ENCODE data around the gene ABL1.
A peak's percentile ranks its signal among the peaks of the same experiment; 100 is the strongest.
"Not testable (repeated sequence)": the region's sequence is repeated elsewhere in the genome, so short reads cannot be mapped to it uniquely, and the experiment has no call there.

ABL1 gene

DNA sequence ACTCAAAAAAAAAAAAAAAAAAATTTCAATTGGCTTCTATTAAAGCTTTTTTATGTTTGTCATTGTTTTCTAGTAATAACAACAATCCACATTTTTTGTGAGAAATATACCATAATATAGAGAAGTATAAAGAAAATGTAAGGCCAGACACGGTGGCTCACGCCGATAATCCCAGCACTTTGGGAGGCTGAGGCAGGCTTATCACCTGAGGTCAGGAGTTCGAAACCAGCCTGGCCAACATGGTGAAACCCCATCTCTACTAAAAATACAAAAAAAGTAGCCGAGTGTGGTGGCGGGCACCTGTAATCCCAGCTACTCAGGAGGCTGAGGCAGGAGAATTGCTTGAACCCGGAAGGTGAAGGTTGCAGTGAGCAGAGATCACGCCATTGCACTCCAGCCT lies 13.5 kb downstream of the ABL1 start:
- not testable (repeated sequence) for DNase-seq

DNA sequence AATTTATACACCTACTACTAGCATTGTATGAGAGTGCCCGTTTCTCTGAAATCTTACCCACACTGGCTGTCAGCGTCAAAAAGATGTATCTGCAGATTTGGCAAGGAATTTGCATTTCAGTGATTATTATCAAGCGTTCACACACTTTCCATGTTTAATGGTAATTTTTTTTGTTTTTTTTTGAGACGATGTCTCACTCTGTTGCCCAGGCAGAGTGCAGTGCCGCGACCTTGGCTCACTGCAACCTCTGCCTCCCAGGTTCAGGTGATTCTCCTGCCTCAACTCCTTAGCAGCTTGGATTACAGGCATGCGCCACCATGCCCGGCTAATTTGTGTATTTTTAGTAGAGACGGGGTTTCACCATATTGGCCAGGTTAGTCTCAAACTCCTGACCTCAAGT lies 14.3 kb downstream of the ABL1 start:
- DNase-seq, result no peak

GRCh38 chr9:130852801-130853200 lies 17.7 kb downstream of the ABL1 start:
- DNase-seq, result no peak

DNA sequence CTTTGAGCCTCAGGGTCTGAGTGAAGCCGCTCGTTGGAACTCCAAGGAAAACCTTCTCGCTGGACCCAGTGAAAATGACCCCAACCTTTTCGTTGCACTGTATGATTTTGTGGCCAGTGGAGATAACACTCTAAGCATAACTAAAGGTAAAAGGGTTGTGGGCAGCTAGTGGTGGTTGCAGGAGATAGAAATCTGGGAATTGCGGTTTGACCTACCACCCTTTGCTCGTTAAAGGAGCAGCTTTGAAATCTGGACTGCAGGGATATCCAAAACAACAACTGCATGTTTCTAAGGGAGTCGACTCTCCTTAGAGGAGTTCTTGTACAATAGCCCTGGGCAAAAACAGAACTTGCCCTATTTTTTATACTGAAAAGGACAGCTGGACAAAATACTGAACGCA lies 19.0 kb downstream of the ABL1 start:
- no peak for DNase-seq

- no peak for DNase-seq
Observed at GRCh38 chr9:130854835-130855234, 19.8 kb downstream of the ABL1 start.

GRCh38 chr9:130856474-130856873 lies 21.4 kb downstream of the ABL1 start:
- no peak for DNase-seq

GRCh38 chr9:130857864-130858738 lies 23.0 kb downstream of the ABL1 start:
- DNase-seq, result no peak

- DNase-seq, result no peak
Observed at GRCh38 chr9:130858739-130859705, 24.0 kb downstream of the ABL1 start.

DNA sequence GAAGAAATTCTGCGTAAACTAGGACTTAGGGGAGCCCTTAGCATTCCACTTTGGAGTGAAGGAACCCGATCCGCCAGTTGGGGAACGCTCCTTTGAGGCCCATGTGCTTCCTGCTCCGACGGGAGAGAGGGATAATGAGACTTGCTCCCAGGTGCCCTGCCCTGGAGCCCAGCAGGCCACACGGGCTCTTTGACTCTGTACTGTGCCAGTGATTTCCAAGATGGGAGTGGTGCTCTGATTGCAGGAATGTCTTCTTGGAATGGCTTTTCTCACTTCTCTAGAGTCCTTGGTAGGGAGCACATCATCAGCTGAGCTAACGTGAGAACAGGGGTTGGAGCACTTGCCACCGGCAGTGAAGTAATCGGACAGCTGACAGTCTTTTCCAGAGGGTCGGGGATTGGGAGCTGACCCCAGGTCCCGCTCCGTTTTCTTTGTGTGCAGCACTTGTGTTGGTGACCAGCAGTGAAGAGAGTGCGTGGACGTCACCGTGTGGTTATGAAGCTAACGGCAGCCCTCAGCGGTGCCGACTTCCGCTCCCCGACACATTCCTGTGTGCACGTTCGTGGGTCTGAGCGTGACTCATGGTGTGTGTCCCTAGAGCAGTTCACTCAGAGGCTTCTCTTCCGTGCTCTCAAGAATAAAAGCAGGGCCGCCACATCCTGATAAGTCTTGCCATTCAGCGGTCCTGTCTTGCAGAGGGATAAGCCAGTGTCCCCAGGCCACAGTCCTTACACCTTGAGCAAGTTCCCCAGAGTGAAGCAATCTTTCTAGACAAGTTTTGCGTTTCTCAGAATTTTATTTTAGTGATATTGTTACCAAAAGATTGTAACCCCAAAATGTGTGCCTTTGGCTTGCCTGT lies 25.6 kb downstream of the ABL1 start:
- DNase-seq, result peak; percentile 58

DNA sequence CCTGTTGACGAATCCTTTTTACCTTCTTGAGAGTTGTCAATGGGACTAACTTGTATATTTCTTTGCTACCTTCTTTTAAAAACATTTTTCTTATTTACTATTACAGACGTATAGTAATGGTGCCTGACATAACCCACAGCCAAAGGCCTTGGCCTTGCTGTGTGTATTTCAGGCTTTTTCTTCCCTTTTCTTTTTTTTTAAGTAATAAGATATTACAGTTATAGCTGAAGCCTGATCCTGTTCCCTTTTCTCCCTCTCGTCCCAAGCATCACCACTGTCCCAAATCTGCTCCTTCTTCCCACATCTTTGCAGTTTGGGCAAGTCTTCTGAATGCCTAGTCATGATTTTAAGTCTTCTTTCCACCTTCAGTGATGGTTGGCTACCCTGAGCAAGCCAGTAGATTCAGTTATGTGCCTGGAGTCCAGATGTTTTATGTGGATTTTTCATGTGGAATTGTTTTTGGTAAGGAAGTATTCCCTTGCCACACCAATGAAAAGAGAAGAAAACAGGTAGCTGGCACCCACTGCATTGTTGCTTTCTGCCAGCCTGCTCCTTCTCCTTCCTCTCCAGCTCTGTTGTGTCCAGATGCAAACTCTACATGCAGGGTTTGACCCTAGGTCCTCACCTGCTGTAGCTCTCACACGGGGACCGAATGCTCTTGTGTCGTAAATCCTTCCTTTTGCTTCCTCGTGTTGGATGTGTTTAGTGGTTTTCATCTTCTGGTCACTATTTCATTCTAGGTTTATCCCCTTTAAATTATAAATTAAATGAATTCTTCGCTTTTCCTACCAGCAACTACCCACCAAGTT lies 26.5 kb downstream of the ABL1 start:
- no peak for DNase-seq

GRCh38 chr9:130862217-130862616 lies 27.2 kb downstream of the ABL1 start:
- no peak for DNase-seq

GRCh38 chr9:130862747-130863146 lies 27.7 kb downstream of the ABL1 start:
- no peak for DNase-seq

DNA sequence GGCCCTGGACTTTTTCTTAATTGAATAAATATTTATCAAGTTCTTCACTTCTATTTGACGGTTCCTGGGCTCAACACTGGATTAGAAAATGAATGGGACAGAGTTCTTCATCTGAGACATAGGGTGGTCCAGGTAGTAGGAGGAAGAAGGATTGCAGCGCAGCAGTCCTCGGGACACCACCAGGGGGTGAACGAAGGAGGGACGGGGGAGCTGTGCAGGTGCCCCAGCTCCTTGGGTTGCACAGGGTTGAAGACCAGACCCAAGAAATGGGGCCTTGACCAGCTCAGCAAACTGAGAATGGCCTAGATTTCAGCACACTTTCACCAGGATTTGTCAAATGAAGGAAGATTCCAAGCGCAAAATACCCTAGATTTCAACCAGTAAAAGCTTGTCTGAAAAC lies 29.5 kb downstream of the ABL1 start:
- no peak for DNase-seq

DNA sequence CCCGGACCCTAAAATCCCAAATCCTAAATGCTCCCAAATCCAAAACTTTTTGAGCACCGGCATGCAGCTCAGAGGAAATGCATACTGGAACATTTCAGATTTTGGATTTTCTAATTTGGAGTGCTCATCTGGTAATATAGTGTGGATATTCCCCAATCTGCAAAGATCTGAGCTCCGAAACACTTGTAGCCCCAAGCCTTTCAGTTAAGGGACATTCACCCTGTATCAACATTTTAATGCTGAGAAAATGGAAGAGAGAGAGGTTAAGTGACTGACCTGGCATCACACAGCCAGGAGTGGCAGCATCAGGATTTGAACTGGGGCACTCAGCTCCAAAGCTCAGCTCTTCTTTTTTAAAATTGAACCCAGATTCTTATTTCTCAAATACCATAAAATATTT lies 30.9 kb downstream of the ABL1 start:
- no peak for DNase-seq

GRCh38 chr9:130866474-130866965 lies 31.5 kb downstream of the ABL1 start:
- no peak for DNase-seq

DNA sequence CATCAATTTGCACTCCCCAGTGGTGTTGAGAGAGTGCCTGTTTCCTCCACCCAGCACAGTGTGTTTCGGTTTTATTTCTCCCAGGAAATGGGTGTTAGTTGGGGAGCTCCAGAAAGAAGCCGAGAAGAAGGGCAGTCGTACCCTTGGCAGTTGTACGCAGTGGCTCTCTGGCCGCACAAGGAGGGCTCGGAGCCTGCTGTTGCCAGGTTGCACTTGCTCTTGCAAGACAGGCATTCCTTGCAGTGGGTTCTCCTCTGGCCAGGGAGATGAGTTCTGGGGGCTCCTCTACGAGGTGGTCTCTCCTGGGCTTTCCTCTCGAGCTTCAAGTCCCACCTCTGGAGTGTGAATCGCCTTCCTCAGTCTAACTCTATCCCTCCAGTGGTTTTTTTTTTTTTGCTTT lies 32.5 kb downstream of the ABL1 start:
- no peak for DNase-seq

GRCh38 chr9:130868230-130868629 lies 33.2 kb downstream of the ABL1 start:
- DNase-seq, result no peak

DNA sequence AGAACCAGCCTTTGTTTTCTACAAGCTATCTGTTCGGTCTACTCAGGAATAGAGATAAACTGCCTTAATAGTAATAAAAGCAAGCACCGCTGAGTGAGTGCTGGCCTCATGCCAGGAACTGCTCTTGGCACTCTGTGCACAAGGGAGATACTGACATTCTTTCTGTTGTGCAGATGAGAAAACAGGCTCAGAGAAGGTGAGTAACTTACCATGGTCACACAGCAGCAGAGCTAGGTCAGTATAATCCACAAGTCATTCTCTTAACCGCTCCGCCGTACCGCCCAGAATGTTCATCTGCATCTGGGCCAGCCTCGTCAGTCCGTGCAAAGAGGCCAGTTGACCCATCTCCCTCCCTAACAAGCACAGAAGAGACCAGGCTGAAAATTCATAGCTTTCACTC lies 34.2 kb downstream of the ABL1 start:
- no peak for DNase-seq

- no peak for DNase-seq
Observed at GRCh38 chr9:130870491-130871381, 35.7 kb downstream of the ABL1 start.

DNA sequence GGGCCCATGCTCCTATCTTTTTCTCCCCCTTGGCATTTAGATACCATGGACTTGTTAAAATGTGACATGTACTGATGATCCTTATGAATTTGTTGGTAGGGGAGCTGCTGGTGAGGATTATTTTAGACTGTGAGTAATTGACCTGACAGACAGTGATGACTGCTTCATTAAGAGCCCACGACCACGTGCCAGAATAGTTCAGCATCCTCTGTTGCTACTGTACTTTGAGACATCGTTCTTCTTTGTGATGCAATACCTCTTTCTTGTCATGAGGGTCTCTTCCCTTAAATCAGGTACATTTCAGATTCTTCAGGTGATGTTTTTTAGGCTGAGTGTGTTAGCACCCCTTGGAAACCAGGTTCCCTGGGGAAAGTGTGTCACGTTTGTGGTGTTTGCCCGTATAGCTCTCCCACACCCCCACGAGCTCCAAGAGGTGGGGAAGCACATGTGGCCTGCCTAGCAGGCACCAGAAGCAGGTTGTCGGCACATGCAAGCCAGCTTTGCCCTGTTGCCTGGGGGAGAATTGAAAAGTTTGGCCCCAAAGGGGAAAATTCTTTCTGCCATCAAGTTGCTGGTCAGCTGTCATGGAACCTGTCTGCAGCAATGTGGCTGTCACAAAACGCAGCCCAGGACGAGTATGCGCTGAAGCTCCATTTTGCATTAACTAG lies 36.5 kb downstream of the ABL1 start:
- no peak for DNase-seq
